SU-DHL-6 (cell line): Measurements from ENCODE around the gene AJM1.
"Not testable (repeated sequence)": the region's sequence is repeated elsewhere in the genome, so short reads cannot be mapped to it uniquely, and the experiment has no call there.

Experiments
- CTCF ChIP-seq: fragments of 200-600 bp; sonication (generic); IDR thresholded peaks from one replicate; pipeline ENCODE4 v1.5.1; 2017; ENCODE audit warnings: antibody characterized with exemption, mild to moderate bottlenecking, low read length, moderate library complexity; ENCODE audit not compliant: insufficient read depth, poor library complexity, severe bottlenecking
- EZH2phosphoT487 ChIP-seq: fragments of 200-600 bp; sonication (generic), shearing (Covaris generic); conservative IDR thresholded peaks from 2 replicates; pipeline ENCODE4 v1.6.1; 2018; ENCODE audit warnings: mild to moderate bottlenecking, antibody characterized with exemption, low read length, moderate library complexity, mixed read lengths

DNA sequence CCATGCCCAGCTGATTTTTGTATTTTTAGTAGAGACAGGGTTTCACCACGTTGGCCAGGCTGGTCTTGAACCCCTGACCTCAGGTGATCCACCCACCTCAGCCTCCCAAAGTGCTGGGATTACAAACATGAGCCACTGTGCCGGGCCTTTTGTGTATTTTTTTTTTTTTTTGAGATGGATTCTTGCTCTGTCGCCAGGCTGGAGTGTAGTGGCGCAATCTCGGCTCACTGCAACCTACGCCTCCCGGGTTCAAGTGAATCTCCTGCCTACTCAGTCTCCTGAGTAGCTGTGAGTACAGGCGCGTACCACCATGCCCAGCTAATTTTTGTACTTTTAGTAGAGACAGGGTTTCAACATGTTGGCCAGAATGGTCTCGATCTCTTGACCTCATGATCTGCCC, 41.4 kb downstream of the AJM1 start:
- not testable (repeated sequence) for TF ChIP-seq CTCF, EZH2phosphoT487
